ENCODE data around the gene FOXA3.

- TF ChIP-seq, protein P1, sequence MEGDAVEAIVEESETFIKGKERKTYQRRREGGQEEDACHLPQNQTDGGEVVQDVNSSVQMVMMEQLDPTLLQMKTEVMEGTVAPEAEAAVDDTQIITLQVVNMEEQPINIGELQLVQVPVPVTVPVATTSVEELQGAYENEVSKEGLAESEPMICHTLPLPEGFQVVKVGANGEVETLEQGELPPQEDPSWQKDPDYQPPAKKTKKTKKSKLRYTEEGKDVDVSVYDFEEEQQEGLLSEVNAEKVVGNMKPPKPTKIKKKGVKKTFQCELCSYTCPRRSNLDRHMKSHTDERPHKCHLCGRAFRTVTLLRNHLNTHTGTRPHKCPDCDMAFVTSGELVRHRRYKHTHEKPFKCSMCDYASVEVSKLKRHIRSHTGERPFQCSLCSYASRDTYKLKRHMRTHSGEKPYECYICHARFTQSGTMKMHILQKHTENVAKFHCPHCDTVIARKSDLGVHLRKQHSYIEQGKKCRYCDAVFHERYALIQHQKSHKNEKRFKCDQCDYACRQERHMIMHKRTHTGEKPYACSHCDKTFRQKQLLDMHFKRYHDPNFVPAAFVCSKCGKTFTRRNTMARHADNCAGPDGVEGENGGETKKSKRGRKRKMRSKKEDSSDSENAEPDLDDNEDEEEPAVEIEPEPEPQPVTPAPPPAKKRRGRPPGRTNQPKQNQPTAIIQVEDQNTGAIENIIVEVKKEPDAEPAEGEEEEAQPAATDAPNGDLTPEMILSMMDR (IDR thresholded peaks at IDR 0.05 in 2 of 3, conservative IDR thresholded peaks at IDR 0.05 in 1 of 3; ENCODE audit: control insufficient read depth in 2 of 3, extremely low read depth in 1 of 3, insufficient read depth in 1 of 3, low read depth in 3 of 3, low read length in 3 of 3): no peak
- TF ChIP-seq SMC3 (IDR thresholded peaks at IDR 0.05; ENCODE audit: borderline replicate concordance, low read length): no peak
- TF ChIP-seq, protein P2, sequence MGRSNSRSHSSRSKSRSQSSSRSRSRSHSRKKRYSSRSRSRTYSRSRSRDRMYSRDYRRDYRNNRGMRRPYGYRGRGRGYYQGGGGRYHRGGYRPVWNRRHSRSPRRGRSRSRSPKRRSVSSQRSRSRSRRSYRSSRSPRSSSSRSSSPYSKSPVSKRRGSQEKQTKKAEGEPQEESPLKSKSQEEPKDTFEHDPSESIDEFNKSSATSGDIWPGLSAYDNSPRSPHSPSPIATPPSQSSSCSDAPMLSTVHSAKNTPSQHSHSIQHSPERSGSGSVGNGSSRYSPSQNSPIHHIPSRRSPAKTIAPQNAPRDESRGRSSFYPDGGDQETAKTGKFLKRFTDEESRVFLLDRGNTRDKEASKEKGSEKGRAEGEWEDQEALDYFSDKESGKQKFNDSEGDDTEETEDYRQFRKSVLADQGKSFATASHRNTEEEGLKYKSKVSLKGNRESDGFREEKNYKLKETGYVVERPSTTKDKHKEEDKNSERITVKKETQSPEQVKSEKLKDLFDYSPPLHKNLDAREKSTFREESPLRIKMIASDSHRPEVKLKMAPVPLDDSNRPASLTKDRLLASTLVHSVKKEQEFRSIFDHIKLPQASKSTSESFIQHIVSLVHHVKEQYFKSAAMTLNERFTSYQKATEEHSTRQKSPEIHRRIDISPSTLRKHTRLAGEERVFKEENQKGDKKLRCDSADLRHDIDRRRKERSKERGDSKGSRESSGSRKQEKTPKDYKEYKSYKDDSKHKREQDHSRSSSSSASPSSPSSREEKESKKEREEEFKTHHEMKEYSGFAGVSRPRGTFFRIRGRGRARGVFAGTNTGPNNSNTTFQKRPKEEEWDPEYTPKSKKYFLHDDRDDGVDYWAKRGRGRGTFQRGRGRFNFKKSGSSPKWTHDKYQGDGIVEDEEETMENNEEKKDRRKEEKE (IDR thresholded peaks at IDR 0.05): no peak
- TF ChIP-seq CREB1 (IDR thresholded peaks at IDR 0.05; ENCODE audit: low read depth): no peak
- no peak for TF ChIP-seq NFYB (IDR thresholded peaks at IDR 0.05; ENCODE audit: insufficient read depth, low read depth, low read length)
These were observed 17.9 kb downstream of the FOXA3 start for GRCh38 chr19:45881909-45882528.

Measured in GM12878 (cell line).